ENCODE measurements around the gene SAFB2. TPM values are rescaled to one million over a fixed set of nuclear protein-coding genes. Genes with fewer than 3 reads are reported as not detected.
A peak's percentile ranks its signal among the peaks of the same experiment; 100 is the strongest.

SAFB2 gene
- total RNA-seq, 1 experiment from 2014 or later = 86.9 TPM

DNA sequence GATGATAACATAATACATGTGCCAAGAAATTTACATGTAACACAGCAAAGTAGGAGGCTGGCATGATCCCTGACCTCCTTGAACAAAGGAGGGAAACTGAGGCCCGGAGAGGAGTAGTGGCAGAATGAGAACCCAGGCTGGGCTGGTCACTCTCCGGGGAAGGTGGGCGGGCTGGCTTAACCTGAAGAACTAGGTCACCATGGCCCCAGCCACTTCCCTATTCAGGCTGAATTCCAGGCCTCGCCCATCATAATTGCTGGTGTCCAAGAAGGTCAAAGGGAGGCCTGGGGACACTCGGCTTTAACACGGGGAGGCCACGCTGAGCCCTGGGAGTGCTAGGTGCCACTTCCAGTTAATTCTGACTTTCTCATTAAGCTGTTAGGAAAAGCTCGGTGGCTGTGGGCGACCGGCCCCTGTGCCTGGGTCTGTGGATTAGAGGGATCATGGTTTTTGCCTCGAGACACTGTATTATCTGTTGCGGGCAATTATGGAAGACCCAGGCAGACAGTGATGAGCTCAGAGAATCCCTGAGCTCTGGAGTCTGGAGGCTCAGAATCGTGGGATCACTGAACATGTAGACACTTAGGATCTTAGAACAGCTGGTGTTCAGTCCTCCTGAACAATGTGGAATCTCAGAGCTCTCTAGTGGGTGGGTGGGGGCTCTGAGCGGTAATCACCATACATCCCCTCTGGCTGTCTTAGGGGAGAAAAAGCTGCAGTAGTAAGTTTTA lies 49.9 kb downstream of the SAFB2 start:
- ChIA-PET POLR2A (no interaction called here), CTCF (no interaction called here), RAD21 (ENCODE audit: low non-redundant PET in 1 of 2, low total read pairs in 2 of 2, uncharacterized antibody in 2 of 2, unreplicated experiment in 2 of 2) (no interaction called here)
- Histone ChIP-seq H3K36me3 (ENCODE audit: control insufficient read depth in 1 of 2, insufficient read depth in 2 of 2, low read length in 2 of 2) (no peaks in the 10 kb centered on the region), H4K20me1 (ENCODE audit: insufficient read depth) (no peaks in the 10 kb centered on the region), H3K27ac (ENCODE audit: low read depth, low read length) (no peak overlapping the region), H3K27me3 (ENCODE audit: insufficient read depth, low read length) (no peaks in the 10 kb centered on the region), H3K9me3 (ENCODE audit: control insufficient read depth in 1 of 2, insufficient read depth in 1 of 2, low read depth in 1 of 2, low read length in 2 of 2) (no peaks in the 10 kb centered on the region), H3K9ac (ENCODE audit: low read length) (no peak overlapping the region), H2AFZ (ENCODE audit: low read depth, low read length, poor library complexity, severe bottlenecking) (no peak overlapping the region), H3K9me2 (ENCODE audit: insufficient read depth) (no peaks in the 10 kb centered on the region), H3K4me3 (replicated peaks in 1 of 2; ENCODE audit: low read depth in 1 of 2, low read length in 2 of 2) (0 out of 4 replicates have a peak overlapping the region, but pooled peaks of 1 of the 2 experiments have one; percentile 1), H3K79me2 (ENCODE audit: insufficient read depth, low read length) (no peaks in the 10 kb centered on the region), H3K4me1 (ENCODE audit: control insufficient read depth in 1 of 2, insufficient read depth in 2 of 2, low read length in 2 of 2) (peaks cover 15 to 22% of the 10 kb centered on the region in 2 experiments), H3K4me2 (ENCODE audit: low read length) (peak overlapping the region; percentile 52)
- TF ChIP-seq YY1 (IDR thresholded peaks at IDR 0.05; ENCODE audit: extremely low read depth, insufficient replicate concordance, low read depth, low read length) (no peak), POLR2AphosphoS5 (IDR thresholded peaks at IDR 0.05; ENCODE audit: low read depth, low read length) (no peak), EZH2phosphoT487 (IDR thresholded peaks at IDR 0.05; ENCODE audit: borderline replicate concordance) (no peak)
- TF ChIP-seq, protein P1, sequence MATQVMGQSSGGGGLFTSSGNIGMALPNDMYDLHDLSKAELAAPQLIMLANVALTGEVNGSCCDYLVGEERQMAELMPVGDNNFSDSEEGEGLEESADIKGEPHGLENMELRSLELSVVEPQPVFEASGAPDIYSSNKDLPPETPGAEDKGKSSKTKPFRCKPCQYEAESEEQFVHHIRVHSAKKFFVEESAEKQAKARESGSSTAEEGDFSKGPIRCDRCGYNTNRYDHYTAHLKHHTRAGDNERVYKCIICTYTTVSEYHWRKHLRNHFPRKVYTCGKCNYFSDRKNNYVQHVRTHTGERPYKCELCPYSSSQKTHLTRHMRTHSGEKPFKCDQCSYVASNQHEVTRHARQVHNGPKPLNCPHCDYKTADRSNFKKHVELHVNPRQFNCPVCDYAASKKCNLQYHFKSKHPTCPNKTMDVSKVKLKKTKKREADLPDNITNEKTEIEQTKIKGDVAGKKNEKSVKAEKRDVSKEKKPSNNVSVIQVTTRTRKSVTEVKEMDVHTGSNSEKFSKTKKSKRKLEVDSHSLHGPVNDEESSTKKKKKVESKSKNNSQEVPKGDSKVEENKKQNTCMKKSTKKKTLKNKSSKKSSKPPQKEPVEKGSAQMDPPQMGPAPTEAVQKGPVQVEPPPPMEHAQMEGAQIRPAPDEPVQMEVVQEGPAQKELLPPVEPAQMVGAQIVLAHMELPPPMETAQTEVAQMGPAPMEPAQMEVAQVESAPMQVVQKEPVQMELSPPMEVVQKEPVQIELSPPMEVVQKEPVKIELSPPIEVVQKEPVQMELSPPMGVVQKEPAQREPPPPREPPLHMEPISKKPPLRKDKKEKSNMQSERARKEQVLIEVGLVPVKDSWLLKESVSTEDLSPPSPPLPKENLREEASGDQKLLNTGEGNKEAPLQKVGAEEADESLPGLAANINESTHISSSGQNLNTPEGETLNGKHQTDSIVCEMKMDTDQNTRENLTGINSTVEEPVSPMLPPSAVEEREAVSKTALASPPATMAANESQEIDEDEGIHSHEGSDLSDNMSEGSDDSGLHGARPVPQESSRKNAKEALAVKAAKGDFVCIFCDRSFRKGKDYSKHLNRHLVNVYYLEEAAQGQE (IDR thresholded peaks at IDR 0.05; ENCODE audit: low read depth) = no peak
- intact Hi-C loops (cut with micrococcal nuclease) = no loop called here
- no TSS peak for BruUV-seq (replicated peaks)
- ATAC-seq (peak; percentile 43; the same call in 1 of the 2 replicates), DNase-seq (ENCODE audit: low read depth, low spot score) (no peak)
